Trophoblast cell (in vitro differentiated cells and primary cell): ENCODE data around the gene LRR1.
A peak's percentile ranks its signal among the peaks of the same experiment; 100 is the strongest.

Experiments
- DNase-seq, 2 donors: peaks; one replicate each; pipeline ENCODE4 v3.0.0-alpha.2; 2016
- H2AFZ ChIP-seq: 2 replicates; pipeline ENCODE4 v1.6.1; 2013; ENCODE audit warnings: low read length, moderate library complexity, mild to moderate bottlenecking; ENCODE audit not compliant: insufficient read depth, poor library complexity
- H2AK5ac ChIP-seq: 2 replicates; pipeline ENCODE4 v1.6.1; 2013; ENCODE audit warnings: mild to moderate bottlenecking, low read length
- H2BK120ac ChIP-seq: 2 replicates; pipeline ENCODE4 v1.6.1; 2013; ENCODE audit warnings: low read length, mild to moderate bottlenecking, moderate library complexity; ENCODE audit not compliant: insufficient read depth, poor library complexity
- H2BK12ac ChIP-seq: 2 replicates; pipeline ENCODE4 v1.6.1; 2013; ENCODE audit warnings: mild to moderate bottlenecking, low read length, moderate library complexity
- H2BK5ac ChIP-seq: 2 replicates; pipeline ENCODE4 v1.6.1; 2013; ENCODE audit warnings: low read length, low read depth, moderate library complexity, mild to moderate bottlenecking; ENCODE audit not compliant: poor library complexity
- H3K14ac ChIP-seq: 2 replicates; pipeline ENCODE4 v1.6.1; 2013; ENCODE audit warnings: mild to moderate bottlenecking, low read length
- H3K18ac ChIP-seq: 2 replicates; pipeline ENCODE4 v1.6.1; 2013; ENCODE audit warnings: mild to moderate bottlenecking, low read length
- H3K23ac ChIP-seq: 2 replicates; pipeline ENCODE4 v1.6.1; 2013; ENCODE audit warnings: low read length
- H3K27ac ChIP-seq: 2 replicates; pipeline ENCODE4 v1.5.1; 2013; ENCODE audit warnings: low read depth, mild to moderate bottlenecking, inconsistent platforms, low read length, moderate library complexity
- H3K27me3 ChIP-seq: 2 replicates; pipeline ENCODE4 v1.6.1; 2013; ENCODE audit warnings: inconsistent platforms, mild to moderate bottlenecking, low read length, moderate library complexity; ENCODE audit not compliant: insufficient read depth
- H3K36me3 ChIP-seq, 2 experiments: 1 replicate in 1 of 2; 2 replicates in 1 of 2; pipeline ENCODE4 v1.6.1; 2013; ENCODE audit warnings: low read length in 2 of 2, mild to moderate bottlenecking in 2 of 2, moderate library complexity in 1 of 2; ENCODE audit not compliant: insufficient read depth in 2 of 2, control insufficient read depth in 1 of 2
- H3K4ac ChIP-seq: 2 replicates; pipeline ENCODE4 v1.6.1; 2013; ENCODE audit warnings: low read depth, mild to moderate bottlenecking, low read length, moderate library complexity
- H3K4me1 ChIP-seq, 2 experiments: 1 replicate in 1 of 2; 2 replicates in 1 of 2; pipeline ENCODE4 v1.6.1; 2013; ENCODE audit warnings: low read length in 2 of 2, mild to moderate bottlenecking in 2 of 2, moderate library complexity in 1 of 2; ENCODE audit not compliant: insufficient read depth in 2 of 2, control insufficient read depth in 1 of 2
- H3K4me2 ChIP-seq: 2 replicates; pipeline ENCODE4 v1.6.1; 2013; ENCODE audit warnings: inconsistent platforms, mild to moderate bottlenecking, low read length, moderate library complexity
- H3K4me3 ChIP-seq: 2 replicates; pipeline ENCODE4 v1.5.1; 2013; ENCODE audit warnings: mild to moderate bottlenecking, low read depth, low read length, inconsistent platforms
- H3K79me1 ChIP-seq: one replicate; pipeline ENCODE4 v1.6.1; 2013; ENCODE audit warnings: low read length
- H3K79me2 ChIP-seq: 2 replicates; pipeline ENCODE4 v1.6.1; 2013; ENCODE audit warnings: low read length, mild to moderate bottlenecking; ENCODE audit not compliant: control insufficient read depth, insufficient read depth, poor library complexity
- H3K9ac ChIP-seq: 2 replicates; pipeline ENCODE4 v1.6.1; 2013; ENCODE audit warnings: mild to moderate bottlenecking, low read length
- H3K9me3 ChIP-seq: 2 replicates; pipeline ENCODE4 v1.6.1; 2013; ENCODE audit warnings: low read depth, mild to moderate bottlenecking, control low read depth, inconsistent platforms, low read length; ENCODE audit not compliant: insufficient read depth
- H4K12ac ChIP-seq: 2 replicates; pipeline ENCODE4 v1.6.1; 2013; ENCODE audit warnings: low read depth, mild to moderate bottlenecking, low read length, moderate library complexity
- H4K8ac ChIP-seq: 2 replicates; pipeline ENCODE4 v1.6.1; 2013; ENCODE audit warnings: low read depth, mild to moderate bottlenecking, low read length, moderate library complexity
- H4K91ac ChIP-seq: one replicate; pipeline ENCODE4 v1.6.1; 2013; ENCODE audit warnings: low read depth, mild to moderate bottlenecking, low read length, moderate library complexity
- whole genome bisulfite sequencing: extraction: QIAGEN DNeasy Blood & Tissue Kit; methylation state at CpG from one replicate; pipeline ENCODE4 v1.1.7; 2013; ENCODE audit warnings: missing lambda C conversion rate; ENCODE audit not compliant: insufficient read length, insufficient coverage; ENCODE audit errors: extremely low coverage; 5-methylcytosine and 5-hydroxymethylcytosine counted together

LRR1 gene

GRCh38 chr14:49607583-49607982, 8.8 kb downstream of the LRR1 start:
- H3K36me3 ChIP-seq: peaks cover 14 to 15% of the 10 kb centered on the region in 2 experiments
- WGBS: no CpG with 5 or more reads among the region's 6 CpGs
- H4K91ac ChIP-seq: no peak overlapping the region
- no peak overlapping the region for H2BK5ac ChIP-seq
- H3K27me3 ChIP-seq: no peaks in the 10 kb centered on the region
- H3K18ac ChIP-seq: no peak overlapping the region
- no peaks in the 10 kb centered on the region for H3K4me1 ChIP-seq
- H2AFZ ChIP-seq: no peak overlapping the region
- H3K27ac ChIP-seq: no peak overlapping the region
- H3K79me1 ChIP-seq: no peaks in the 10 kb centered on the region
- no peak overlapping the region for H4K12ac ChIP-seq
- no peak overlapping the region for H3K4ac ChIP-seq
- H3K9ac ChIP-seq: no peak overlapping the region
- DNase-seq: no peak
- no peak overlapping the region for H3K23ac ChIP-seq
- H3K4me2 ChIP-seq: no peak overlapping the region
- H3K9me3 ChIP-seq: no peaks in the 10 kb centered on the region
- no peak overlapping the region for H2BK120ac ChIP-seq
- H3K79me2 ChIP-seq: no peaks in the 10 kb centered on the region
- H3K4me3 ChIP-seq: no peak overlapping the region
- H2BK12ac ChIP-seq: no peak overlapping the region
- H4K8ac ChIP-seq: no peak overlapping the region
- H2AK5ac ChIP-seq: no peak overlapping the region
- H3K14ac ChIP-seq: no peak overlapping the region

GRCh38 chr14:49612251-49612650, 13.5 kb downstream of the LRR1 start:
- Histone ChIP-seq H2AFZ (no peak overlapping the region), H3K18ac (no peak overlapping the region), H2BK5ac (no peak overlapping the region), H3K36me3 (peaks cover 4 to 6% of the 10 kb centered on the region in 2 experiments), H3K4me1 (no peaks in the 10 kb centered on the region), H3K79me1 (no peaks in the 10 kb centered on the region), H3K4me2 (no peak overlapping the region), H3K23ac (no peak overlapping the region), H2BK120ac (no peak overlapping the region), H3K9me3 (no peaks in the 10 kb centered on the region), H2AK5ac (no peak overlapping the region), H4K8ac (no peak overlapping the region), H3K4ac (no peak overlapping the region), H4K91ac (no peak overlapping the region), H2BK12ac (no peak overlapping the region), H3K79me2 (peaks cover 1% of the 10 kb centered on the region), H3K27ac (no peak overlapping the region), H3K14ac (no peak overlapping the region), H3K27me3 (no peaks in the 10 kb centered on the region), H3K4me3 (no peak overlapping the region), H4K12ac (no peak overlapping the region), H3K9ac (no peak overlapping the region)
- DNase-seq: peak in 1 of 2 donors; percentile 55
- no CpG with 5 or more reads among the region's 4 CpGs for WGBS

GRCh38 chr14:49612671-49613070, 13.9 kb downstream of the LRR1 start:
- Histone ChIP-seq H3K27ac (no peak overlapping the region), H3K4me2 (no peak overlapping the region), H3K23ac (no peak overlapping the region), H3K36me3 (peaks cover 4 to 6% of the 10 kb centered on the region in 2 experiments), H3K79me2 (peaks cover 1% of the 10 kb centered on the region), H3K4me1 (no peaks in the 10 kb centered on the region), H4K8ac (no peak overlapping the region), H2BK5ac (no peak overlapping the region), H3K27me3 (no peaks in the 10 kb centered on the region), H3K9me3 (no peaks in the 10 kb centered on the region), H4K91ac (no peak overlapping the region), H3K4me3 (no peak overlapping the region), H3K4ac (no peak overlapping the region), H3K18ac (no peak overlapping the region), H2AK5ac (no peak overlapping the region), H3K14ac (no peak overlapping the region), H3K9ac (no peak overlapping the region), H3K79me1 (no peaks in the 10 kb centered on the region), H2BK120ac (no peak overlapping the region), H2BK12ac (no peak overlapping the region), H2AFZ (no peak overlapping the region), H4K12ac (no peak overlapping the region)
- WGBS: no CpG with 5 or more reads among the region's 8 CpGs
- no peak for DNase-seq

DNA sequence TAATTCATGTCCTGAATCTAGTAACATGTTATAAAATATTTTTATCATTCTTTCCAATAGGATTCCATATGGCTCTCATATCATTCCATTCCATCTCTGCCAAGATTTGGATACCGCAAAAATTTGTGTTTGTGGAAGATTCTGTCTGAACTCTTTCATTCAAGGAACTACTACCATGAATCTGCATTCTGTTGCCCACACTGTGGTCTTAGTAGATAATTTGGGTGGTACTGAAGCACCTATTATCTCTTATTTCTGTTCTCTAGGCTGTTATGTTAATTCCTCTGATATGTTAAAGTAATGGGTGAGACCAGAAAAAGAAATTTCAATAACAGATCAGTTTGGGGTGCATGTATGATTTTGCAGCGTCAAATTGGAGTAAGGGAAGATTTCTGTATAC, 15.5 kb downstream of the LRR1 start:
- no peak overlapping the region for H4K8ac ChIP-seq
- no peaks in the 10 kb centered on the region for H3K79me1 ChIP-seq
- no peak overlapping the region for H3K27ac ChIP-seq
- H3K4ac ChIP-seq: no peak overlapping the region
- H3K14ac ChIP-seq: no peak overlapping the region
- no peaks in the 10 kb centered on the region for H3K9me3 ChIP-seq
- no peak overlapping the region for H3K4me3 ChIP-seq
- no peak overlapping the region for H3K9ac ChIP-seq
- H3K36me3 ChIP-seq: peaks cover 5 to 14% of the 10 kb centered on the region in 2 experiments
- no peak overlapping the region for H3K18ac ChIP-seq
- H3K27me3 ChIP-seq: no peaks in the 10 kb centered on the region
- no peak overlapping the region for H3K4me2 ChIP-seq
- H2BK120ac ChIP-seq: no peak overlapping the region
- H3K23ac ChIP-seq: no peak overlapping the region
- H2AK5ac ChIP-seq: no peak overlapping the region
- H2BK12ac ChIP-seq: no peak overlapping the region
- H2BK5ac ChIP-seq: no peak overlapping the region
- H3K79me2 ChIP-seq: peaks cover 2% of the 10 kb centered on the region
- no peak overlapping the region for H2AFZ ChIP-seq
- WGBS: no CpG with 5 or more reads among the region's 2 CpGs
- H3K4me1 ChIP-seq: no peaks in the 10 kb centered on the region
- peak in 1 of 2 donors; percentile 37 for DNase-seq
- no peak overlapping the region for H4K12ac ChIP-seq
- H4K91ac ChIP-seq: no peak overlapping the region
